Activated naive CD8-positive, alpha-beta T cell treated with anti-CD3 and anti-CD28 coated beads for 36 hours (primary cell): ENCODE results near the gene LOXL4. TPM values are rescaled to one million over a fixed set of nuclear protein-coding genes. Genes with fewer than 3 reads are reported as not detected.

Source experiments
- DNase-seq: peaks from one replicate; pipeline ENCODE4 v3.0.0; 2021
- H3K27ac Mint-ChIP-seq: one replicate; pipeline ENCODE4 v1.8.0; 2022; ENCODE audit warnings: mild to moderate bottlenecking, moderate library complexity, mixed read lengths
- H3K27me3 Mint-ChIP-seq: one replicate; pipeline ENCODE4 v1.8.0; 2022; ENCODE audit warnings: mild to moderate bottlenecking, mixed read lengths
- H3K36me3 Mint-ChIP-seq: one replicate; pipeline ENCODE4 v1.8.0; 2021; ENCODE audit warnings: mild to moderate bottlenecking, mixed read lengths
- H3K4me1 Mint-ChIP-seq: one replicate; pipeline ENCODE4 v1.8.0; 2021; ENCODE audit warnings: mixed read lengths
- H3K4me3 Mint-ChIP-seq: one replicate; pipeline ENCODE4 v1.8.0; 2022; ENCODE audit warnings: mild to moderate bottlenecking, moderate library complexity, mixed read lengths
- H3K9me3 Mint-ChIP-seq: one replicate; pipeline ENCODE4 v1.8.0; 2022; ENCODE audit warnings: mixed read lengths
- total RNA-seq, 2 experiments: library from RNA; stranded (reverse); gene quantifications; one replicate each; pipeline ENCODE4 v1.2.3, GENCODE V29; 2021

Gene LOXL4
- total RNA-seq, 2 experiments from 2014 or later, result not detected

DNA sequence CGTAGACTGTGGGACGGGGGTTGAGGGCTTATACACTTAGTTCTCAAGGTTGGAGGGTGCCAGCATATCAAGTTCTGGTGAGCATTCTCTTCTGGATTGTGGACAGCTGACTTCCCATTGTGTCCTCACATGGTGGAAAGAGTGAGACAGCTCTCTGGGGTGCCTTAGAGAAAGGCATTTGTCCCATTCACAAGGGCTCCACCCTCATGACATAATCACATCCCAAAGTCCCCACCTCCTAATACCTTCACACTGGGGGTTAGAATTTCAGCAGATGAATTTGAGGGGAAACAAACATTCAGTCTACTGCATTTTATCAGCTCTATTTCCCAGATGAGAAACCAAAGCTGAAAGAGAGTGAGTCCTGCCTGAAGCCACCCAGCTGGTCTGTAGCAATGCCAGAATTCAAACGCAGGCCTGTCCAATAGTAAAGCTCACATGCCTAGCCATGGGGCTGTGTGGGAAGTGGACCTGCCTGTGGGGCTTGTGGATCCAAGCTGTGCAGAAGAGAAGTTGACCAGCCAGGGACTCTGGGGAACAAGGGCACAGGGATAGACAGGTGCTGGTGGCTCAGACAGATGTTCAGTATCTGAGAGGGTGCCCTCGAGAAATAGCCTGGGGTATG is 34.9 kb upstream of the LOXL4 start:
- Mint-ChIP-seq H3K4me1 (no peaks in the 10 kb centered on the region), H3K9me3 (peaks cover 2% of the 10 kb centered on the region), H3K27me3 (peaks cover 14% of the 10 kb centered on the region), H3K4me3 (no peak overlapping the region), H3K27ac (no peak overlapping the region), H3K36me3 (no peaks in the 10 kb centered on the region)
- DNase-seq, result no peak

GRCh38 chr10:98301664-98302319 is 33.8 kb upstream of the LOXL4 start:
- Mint-ChIP-seq H3K4me3 (no peak overlapping the region), H3K27me3 (peaks cover 16% of the 10 kb centered on the region), H3K36me3 (no peaks in the 10 kb centered on the region), H3K4me1 (no peaks in the 10 kb centered on the region), H3K27ac (no peak overlapping the region), H3K9me3 (peaks cover 2% of the 10 kb centered on the region)
- DNase-seq, result no peak

DNA sequence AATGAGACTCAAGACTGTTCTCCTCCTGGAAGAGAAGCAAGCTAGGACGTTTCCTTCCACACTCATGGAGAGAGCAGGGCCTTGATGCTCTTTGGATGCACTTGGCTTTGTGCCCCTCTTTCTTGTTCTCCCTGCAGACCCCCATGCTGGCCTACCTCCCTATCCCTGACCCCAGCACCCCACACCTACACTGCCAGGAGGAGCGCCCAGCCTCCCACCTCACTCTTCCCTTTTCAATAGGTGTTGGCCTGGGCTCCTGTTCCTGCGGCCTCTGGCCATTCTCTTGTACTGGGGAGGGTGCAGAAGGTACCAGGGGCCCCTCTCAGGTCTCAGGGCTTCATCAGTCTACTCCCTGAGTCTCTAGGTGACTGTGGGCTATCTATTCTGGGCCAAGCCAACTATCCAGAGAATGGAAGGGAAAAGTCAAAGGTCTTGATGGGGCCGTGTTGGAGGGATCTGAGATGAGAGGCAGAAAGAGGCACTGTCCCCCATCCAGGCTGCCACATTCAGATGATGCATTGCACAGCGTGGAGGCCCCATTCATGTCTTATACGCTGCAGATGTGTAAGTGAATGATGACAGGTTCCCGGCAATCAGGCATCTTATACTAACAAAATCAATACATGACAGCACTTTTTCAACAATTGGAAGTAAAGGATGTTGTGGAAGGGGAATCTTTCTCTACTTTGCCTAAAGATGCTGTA is 32.7 kb upstream of the LOXL4 start:
- no peaks in the 10 kb centered on the region for H3K36me3 Mint-ChIP-seq
- H3K4me1 Mint-ChIP-seq, result no peaks in the 10 kb centered on the region
- DNase-seq, result no peak
- no peaks in the 10 kb centered on the region for H3K9me3 Mint-ChIP-seq
- no peak overlapping the region for H3K27ac Mint-ChIP-seq
- no peak overlapping the region for H3K4me3 Mint-ChIP-seq
- H3K27me3 Mint-ChIP-seq, result peaks cover 21% of the 10 kb centered on the region

GRCh38 chr10:98299341-98299740 is 31.3 kb upstream of the LOXL4 start:
- H3K9me3 Mint-ChIP-seq, result no peaks in the 10 kb centered on the region
- no peak for DNase-seq
- peaks cover 22% of the 10 kb centered on the region for H3K27me3 Mint-ChIP-seq
- no peaks in the 10 kb centered on the region for H3K36me3 Mint-ChIP-seq
- no peaks in the 10 kb centered on the region for H3K4me1 Mint-ChIP-seq
- H3K4me3 Mint-ChIP-seq, result no peak overlapping the region
- no peak overlapping the region for H3K27ac Mint-ChIP-seq

DNA sequence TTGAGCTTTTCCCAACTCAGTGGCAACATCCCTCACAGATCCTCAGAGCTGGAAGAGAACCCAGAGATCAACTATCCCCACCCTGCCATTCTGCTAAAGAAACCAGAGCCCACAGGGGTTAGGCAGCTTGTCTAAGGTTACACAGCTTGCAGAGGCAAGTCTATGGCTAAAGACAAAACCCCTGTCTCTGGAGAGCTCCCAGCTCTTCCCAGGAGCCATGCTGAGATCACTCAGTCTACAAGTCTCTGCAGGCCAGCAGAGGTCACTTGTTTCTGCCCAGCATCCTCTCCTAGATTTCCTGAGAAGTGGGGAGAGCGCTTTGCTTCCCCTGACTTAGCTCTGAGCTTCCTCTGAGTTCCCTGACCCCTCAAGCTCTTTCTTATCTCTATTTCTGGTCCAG is 28.5 kb upstream of the LOXL4 start:
- Mint-ChIP-seq H3K4me3 (no peak overlapping the region), H3K27me3 (peaks cover 28% of the 10 kb centered on the region), H3K27ac (no peak overlapping the region), H3K9me3 (no peaks in the 10 kb centered on the region), H3K36me3 (no peaks in the 10 kb centered on the region), H3K4me1 (no peaks in the 10 kb centered on the region)
- no peak for DNase-seq

DNA sequence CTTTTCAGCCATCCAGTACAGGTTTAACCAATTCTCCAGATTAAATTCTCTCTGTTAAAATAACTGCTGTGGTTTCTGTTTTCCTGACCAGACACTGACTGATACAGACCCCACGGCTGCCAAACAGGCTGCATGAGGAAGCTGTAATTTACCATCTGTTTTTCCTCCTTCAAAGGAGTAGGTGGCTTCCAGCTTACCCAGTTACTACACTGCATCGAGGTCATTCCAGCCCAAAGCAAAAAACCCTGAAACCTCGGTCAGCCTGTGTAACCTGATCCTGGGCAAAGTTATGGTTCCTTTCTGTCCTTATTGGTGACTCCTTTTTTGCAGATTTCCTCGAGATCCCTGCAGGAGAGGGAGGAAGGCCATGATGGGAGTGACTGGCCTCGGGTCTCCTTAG is 27.9 kb upstream of the LOXL4 start:
- no peaks in the 10 kb centered on the region for H3K9me3 Mint-ChIP-seq
- H3K4me1 Mint-ChIP-seq, result no peaks in the 10 kb centered on the region
- no peak overlapping the region for H3K27ac Mint-ChIP-seq
- peaks cover 26% of the 10 kb centered on the region for H3K27me3 Mint-ChIP-seq
- DNase-seq, result no peak
- no peaks in the 10 kb centered on the region for H3K36me3 Mint-ChIP-seq
- H3K4me3 Mint-ChIP-seq, result no peak overlapping the region

- DNase-seq, result no peak
- no peaks in the 10 kb centered on the region for H3K9me3 Mint-ChIP-seq
- H3K27ac Mint-ChIP-seq, result no peak overlapping the region
- H3K36me3 Mint-ChIP-seq, result no peaks in the 10 kb centered on the region
- no peak overlapping the region for H3K4me3 Mint-ChIP-seq
- no peaks in the 10 kb centered on the region for H3K4me1 Mint-ChIP-seq
- H3K27me3 Mint-ChIP-seq, result peaks cover 22% of the 10 kb centered on the region
Observed at GRCh38 chr10:98295401-98295811, 27.4 kb upstream of the LOXL4 start.

DNA sequence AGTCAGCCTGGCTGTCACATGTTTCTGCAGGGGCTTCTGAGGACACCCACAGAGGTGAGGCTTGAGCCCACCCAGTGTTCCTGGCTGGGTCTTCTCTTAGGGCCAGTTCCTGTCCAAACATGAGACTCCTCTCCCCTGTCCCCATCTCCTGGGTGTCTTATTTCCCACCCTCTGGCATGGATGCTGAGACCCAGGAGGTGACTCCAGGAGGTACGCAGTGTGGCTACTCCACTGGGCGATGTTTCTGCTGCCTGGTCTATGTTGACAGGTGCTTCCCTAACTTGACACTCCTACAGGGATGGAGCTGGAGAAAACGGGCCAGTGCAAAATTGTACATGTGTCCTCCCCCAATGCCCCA is 26.3 kb upstream of the LOXL4 start:
- Mint-ChIP-seq H3K4me3 (no peak overlapping the region), H3K27me3 (peaks cover 22% of the 10 kb centered on the region), H3K4me1 (no peaks in the 10 kb centered on the region), H3K36me3 (no peaks in the 10 kb centered on the region), H3K9me3 (no peaks in the 10 kb centered on the region), H3K27ac (no peak overlapping the region)
- DNase-seq, result no peak

DNA sequence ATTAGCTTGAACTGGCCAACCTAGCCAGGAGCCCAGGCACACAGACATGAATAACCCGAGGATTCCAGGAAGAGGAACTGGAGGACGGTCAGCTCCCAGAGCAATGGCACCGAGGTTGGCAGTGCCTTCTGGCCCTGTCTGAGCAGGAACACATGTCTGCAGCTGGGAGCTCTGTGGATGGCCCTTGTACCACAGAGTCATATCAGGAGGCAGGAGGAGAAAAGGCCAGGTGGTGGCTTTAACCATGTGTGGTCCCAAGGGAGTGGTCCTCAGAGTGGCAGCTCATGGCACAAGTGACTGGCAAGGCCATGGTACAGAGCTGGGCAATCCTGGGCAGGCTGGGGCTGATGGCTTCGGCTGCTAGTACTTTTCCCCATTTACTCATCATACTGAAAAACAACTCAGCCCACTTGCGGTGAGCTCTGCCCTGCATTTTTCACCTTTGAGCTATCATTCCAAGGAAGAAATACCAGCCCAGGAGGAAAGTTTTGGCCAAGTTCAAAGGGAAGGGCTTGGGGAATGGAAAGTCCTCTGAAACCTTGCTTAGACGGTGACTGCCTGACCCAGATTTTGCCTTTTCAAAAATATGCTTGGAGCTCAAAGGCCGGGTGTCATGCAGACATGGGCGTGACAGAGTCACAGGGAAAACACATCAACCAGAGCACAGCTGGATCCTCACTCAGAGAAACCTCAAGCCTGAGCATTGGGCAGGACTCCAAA is 25.7 kb upstream of the LOXL4 start:
- Mint-ChIP-seq H3K4me1 (no peaks in the 10 kb centered on the region), H3K4me3 (no peak overlapping the region), H3K27ac (no peak overlapping the region), H3K9me3 (no peaks in the 10 kb centered on the region), H3K27me3 (peaks cover 22% of the 10 kb centered on the region), H3K36me3 (no peaks in the 10 kb centered on the region)
- DNase-seq, result no peak

GRCh38 chr10:98292971-98293370 is 25.0 kb upstream of the LOXL4 start:
- no peak for DNase-seq
- no peaks in the 10 kb centered on the region for H3K36me3 Mint-ChIP-seq
- H3K4me3 Mint-ChIP-seq, result no peak overlapping the region
- no peak overlapping the region for H3K27ac Mint-ChIP-seq
- no peaks in the 10 kb centered on the region for H3K9me3 Mint-ChIP-seq
- peaks cover 22% of the 10 kb centered on the region for H3K27me3 Mint-ChIP-seq
- no peaks in the 10 kb centered on the region for H3K4me1 Mint-ChIP-seq

GRCh38 chr10:98289802-98290209 is 21.8 kb upstream of the LOXL4 start:
- Mint-ChIP-seq H3K4me1 (no peaks in the 10 kb centered on the region), H3K4me3 (no peak overlapping the region)

GRCh38 chr10:98287321-98287720 is 19.3 kb upstream of the LOXL4 start:
- no peak overlapping the region for H3K4me3 Mint-ChIP-seq
- no peaks in the 10 kb centered on the region for H3K36me3 Mint-ChIP-seq
- H3K27me3 Mint-ChIP-seq, result peaks cover 10% of the 10 kb centered on the region
- DNase-seq, result no peak
- no peak overlapping the region for H3K27ac Mint-ChIP-seq
- no peaks in the 10 kb centered on the region for H3K9me3 Mint-ChIP-seq
- H3K4me1 Mint-ChIP-seq, result no peaks in the 10 kb centered on the region

More at GRCh38 chr10:98289802-98290209, 21.8 kb upstream of the LOXL4 start:
- H3K36me3 Mint-ChIP-seq, result no peaks in the 10 kb centered on the region
- peaks cover 5% of the 10 kb centered on the region for H3K27me3 Mint-ChIP-seq
- H3K27ac Mint-ChIP-seq, result no peak overlapping the region
- DNase-seq, result no peak
- H3K9me3 Mint-ChIP-seq, result no peaks in the 10 kb centered on the region

GRCh38 chr10:98286419-98286818 is 18.4 kb upstream of the LOXL4 start:
- no peaks in the 10 kb centered on the region for H3K36me3 Mint-ChIP-seq

GRCh38 chr10:98285416-98285815 is 17.4 kb upstream of the LOXL4 start:
- no peaks in the 10 kb centered on the region for H3K4me1 Mint-ChIP-seq
- H3K27ac Mint-ChIP-seq, result no peak overlapping the region
- peaks cover 2% of the 10 kb centered on the region for H3K36me3 Mint-ChIP-seq
- no peak overlapping the region for H3K4me3 Mint-ChIP-seq
- no peak for DNase-seq
- H3K27me3 Mint-ChIP-seq, result peaks cover 24% of the 10 kb centered on the region
- H3K9me3 Mint-ChIP-seq, result peaks cover 7% of the 10 kb centered on the region

More at GRCh38 chr10:98286419-98286818, 18.4 kb upstream of the LOXL4 start:
- peaks cover under 1% of the 10 kb centered on the region for H3K9me3 Mint-ChIP-seq
- no peak for DNase-seq
- no peak overlapping the region for H3K4me3 Mint-ChIP-seq
- no peaks in the 10 kb centered on the region for H3K4me1 Mint-ChIP-seq
- peaks cover 18% of the 10 kb centered on the region for H3K27me3 Mint-ChIP-seq
- H3K27ac Mint-ChIP-seq, result no peak overlapping the region

- Mint-ChIP-seq H3K27ac (no peak overlapping the region), H3K4me1 (no peaks in the 10 kb centered on the region), H3K4me3 (no peak overlapping the region), H3K27me3 (peaks cover 40% of the 10 kb centered on the region), H3K9me3 (peaks cover 5% of the 10 kb centered on the region), H3K36me3 (peaks cover 2% of the 10 kb centered on the region)
- DNase-seq, result no peak
Observed at GRCh38 chr10:98276311-98276710, 8.3 kb upstream of the LOXL4 start.
